ENCODE results near the gene XRCC6.
A peak's percentile ranks its signal among the peaks of the same experiment; 100 is the strongest.
"Not testable (repeated sequence)": the region's sequence is repeated elsewhere in the genome, so short reads cannot be mapped to it uniquely, and the experiment has no call there.

XRCC6 gene

GRCh38 chr22:41664951-41665350 lies 43.9 kb downstream of the XRCC6 start:
- no peak for TF ChIP-seq CTCF (conservative IDR thresholded peaks at IDR 0.05)
- H3K27ac ChIP-seq = no peak overlapping the region; the same call in 1 of the 2 replicates

GRCh38 chr22:41668971-41669911 lies 48.1 kb downstream of the XRCC6 start:
- no peak overlapping the region for H3K27ac ChIP-seq
- TF ChIP-seq CTCF (conservative IDR thresholded peaks at IDR 0.05) = no peak

DNA sequence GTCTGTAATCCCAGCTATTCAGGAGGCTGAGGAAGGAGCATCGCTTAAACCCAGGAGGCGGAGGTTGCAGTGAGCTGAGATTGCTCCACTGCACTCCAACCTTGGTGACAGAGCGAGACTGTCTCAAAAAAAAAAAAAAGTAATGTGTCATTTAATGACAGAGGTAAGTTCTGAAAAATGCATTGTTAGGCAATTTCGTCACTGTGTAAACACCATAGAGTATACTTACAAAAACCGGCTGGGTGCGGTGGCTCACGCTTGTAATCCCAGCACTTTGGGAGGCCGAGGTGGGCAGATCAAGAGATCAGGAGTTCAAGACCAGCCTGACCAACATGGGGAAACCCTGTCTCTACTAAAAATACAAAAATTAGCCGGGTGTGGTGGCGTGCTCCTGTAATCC lies 51.0 kb downstream of the XRCC6 start:
- H3K27ac ChIP-seq = not testable (repeated sequence)

- TF ChIP-seq CTCF (conservative IDR thresholded peaks at IDR 0.05) = peak; percentile 35
- no peak overlapping the region; the same call in 1 of the 2 replicates for H3K27ac ChIP-seq
These were observed 51.9 kb downstream of the XRCC6 start for GRCh38 chr22:41672780-41673509.

- no peak overlapping the region for H3K27ac ChIP-seq
- TF ChIP-seq CTCF (conservative IDR thresholded peaks at IDR 0.05) = no peak
These were observed 53.8 kb downstream of the XRCC6 start for GRCh38 chr22:41674846-41675340.

GRCh38 chr22:41676134-41676533 lies 55.0 kb downstream of the XRCC6 start:
- no peak for TF ChIP-seq CTCF (conservative IDR thresholded peaks at IDR 0.05)
- H3K27ac ChIP-seq = no peak overlapping the region

DNA sequence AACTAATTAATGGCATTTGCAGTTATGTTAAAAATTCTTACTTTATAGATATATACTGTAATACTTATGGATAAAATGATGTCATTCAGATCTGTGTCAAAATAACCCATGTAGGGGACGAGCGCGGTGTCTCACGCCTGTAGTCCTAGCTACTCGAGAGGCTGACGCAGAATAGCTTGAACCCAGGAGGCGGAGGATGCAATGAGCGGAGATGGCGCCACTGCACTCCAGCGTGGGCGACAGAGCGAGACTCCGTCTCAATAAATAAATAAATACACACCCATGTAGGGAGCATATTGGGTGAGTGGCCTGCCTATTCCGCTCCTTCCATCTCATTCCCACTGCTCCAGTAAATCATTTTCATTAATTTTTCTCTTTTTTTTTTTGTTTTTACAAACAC lies 60.5 kb downstream of the XRCC6 start:
- peak overlapping the region; percentile 63 for H3K27ac ChIP-seq

More for the DNA sequence above, 60.5 kb downstream of the XRCC6 start:
- no peak for TF ChIP-seq CTCF (conservative IDR thresholded peaks at IDR 0.05)

Measured in VCaP (cell line).